HFFc6 (cell line): Measurements from ENCODE around the gene DIRAS1. TPM values are rescaled to one million over a fixed set of nuclear protein-coding genes. Genes with fewer than 3 reads are reported as not detected.

Experiments used
- DNase-seq: peaks from one replicate; pipeline ENCODE4 v3.0.0-alpha.2; 2018
- H3K27ac Mint-ChIP-seq: 2 replicates; pipeline ENCODE4 v1.8.0; 2020; ENCODE audit warnings: mild to moderate bottlenecking, mixed read lengths
- H3K27me3 Mint-ChIP-seq: 2 replicates; pipeline ENCODE4 v1.8.0; 2021; ENCODE audit warnings: mild to moderate bottlenecking, moderate library complexity, mixed read lengths; ENCODE audit not compliant: insufficient read depth
- H3K36me3 Mint-ChIP-seq: 2 replicates; pipeline ENCODE4 v1.8.0; 2021; ENCODE audit warnings: low read depth, mixed read lengths
- H3K4me1 Mint-ChIP-seq: 2 replicates; pipeline ENCODE4 v1.8.0; 2020; ENCODE audit warnings: low read depth, mixed read lengths
- H3K4me3 Mint-ChIP-seq: 2 replicates; pipeline ENCODE4 v1.8.0; 2020; ENCODE audit warnings: mild to moderate bottlenecking, moderate library complexity, mixed read lengths
- H3K9me3 Mint-ChIP-seq: 2 replicates; pipeline ENCODE4 v1.8.0; 2020; ENCODE audit warnings: mild to moderate bottlenecking, mixed read lengths
- CTCF ChIP-seq: fragments of 200-600 bp; sonication (generic); IDR thresholded peaks from 2 replicates; pipeline ENCODE4 v1.5.0; 2021; ENCODE audit warnings: antibody characterized with exemption, mild to moderate bottlenecking
- total RNA-seq, 6 experiments: library from RNA; stranded (reverse); fragmentation: NEBNext Ultra II Directional; extraction: Animal tissue kit (Norgen Biotek cat#: 25700); gene quantifications; 2 replicates in 1 of 6; 3 replicates in 5 of 6; pipeline ENCODE4 v1.2.3, GENCODE V29; 2021

DIRAS1 gene
- total RNA-seq, 6 experiments from 2014 or later = 10.6 to 21.6 (median 12.7) TPM

GRCh38 chr19:2754659-2755447 lies 33.7 kb upstream of the DIRAS1 start:
- H3K27ac Mint-ChIP-seq = no peak overlapping the region
- TF ChIP-seq CTCF = no peak
- 0 out of 2 replicates have a peak, but pooled peaks cover 14% of the 10 kb centered on the region for H3K36me3 Mint-ChIP-seq
- no peaks in the 10 kb centered on the region for H3K4me1 Mint-ChIP-seq
- no peaks in the 10 kb centered on the region for H3K9me3 Mint-ChIP-seq
- no peak for DNase-seq
- H3K4me3 Mint-ChIP-seq = no peak overlapping the region
- H3K27me3 Mint-ChIP-seq = no peaks in the 10 kb centered on the region; the same call in 1 of the 2 replicates

GRCh38 chr19:2751438-2751830 lies 30.3 kb upstream of the DIRAS1 start:
- H3K9me3 Mint-ChIP-seq = no peaks in the 10 kb centered on the region
- 0 out of 2 replicates have a peak, but pooled peaks cover 5% of the 10 kb centered on the region for H3K36me3 Mint-ChIP-seq
- H3K4me3 Mint-ChIP-seq = no peak overlapping the region
- H3K27me3 Mint-ChIP-seq = peaks cover 4% of the 10 kb centered on the region
- no peaks in the 10 kb centered on the region for H3K4me1 Mint-ChIP-seq
- H3K27ac Mint-ChIP-seq = no peak overlapping the region
- no peak for TF ChIP-seq CTCF
- DNase-seq = no peak

DNA sequence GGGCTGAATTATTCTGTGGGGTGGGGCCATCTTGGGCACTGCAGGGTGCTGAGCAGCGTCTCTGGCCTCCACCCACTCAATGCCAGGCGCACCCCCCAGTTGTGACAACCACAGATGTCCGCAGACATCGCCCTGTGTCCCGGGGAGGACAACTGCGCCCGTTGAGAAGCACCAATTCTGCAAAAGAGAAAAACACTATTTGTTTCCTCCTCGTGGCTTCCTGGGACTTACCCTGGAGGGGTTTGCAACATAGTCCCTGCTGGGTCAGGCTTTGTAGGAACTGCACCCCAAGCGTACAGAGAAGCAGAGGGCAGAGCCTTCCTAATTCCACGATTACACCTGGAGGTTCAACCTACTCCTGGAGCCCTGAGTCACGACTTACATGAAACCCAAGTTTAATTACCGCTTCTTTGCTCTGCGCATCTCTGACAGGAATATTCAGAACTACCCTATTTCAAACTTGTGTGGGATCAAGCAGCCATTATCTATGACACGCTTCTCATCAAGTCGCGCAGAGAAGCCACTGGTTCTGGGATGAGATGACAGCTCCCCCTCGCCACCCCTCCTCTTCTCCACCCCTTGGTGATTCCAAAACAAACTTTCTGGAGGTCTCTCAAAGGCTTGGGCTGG lies 29.8 kb upstream of the DIRAS1 start:
- H3K9me3 Mint-ChIP-seq = no peaks in the 10 kb centered on the region
- no peak overlapping the region for H3K4me3 Mint-ChIP-seq
- no peaks in the 10 kb centered on the region for H3K4me1 Mint-ChIP-seq

DNA sequence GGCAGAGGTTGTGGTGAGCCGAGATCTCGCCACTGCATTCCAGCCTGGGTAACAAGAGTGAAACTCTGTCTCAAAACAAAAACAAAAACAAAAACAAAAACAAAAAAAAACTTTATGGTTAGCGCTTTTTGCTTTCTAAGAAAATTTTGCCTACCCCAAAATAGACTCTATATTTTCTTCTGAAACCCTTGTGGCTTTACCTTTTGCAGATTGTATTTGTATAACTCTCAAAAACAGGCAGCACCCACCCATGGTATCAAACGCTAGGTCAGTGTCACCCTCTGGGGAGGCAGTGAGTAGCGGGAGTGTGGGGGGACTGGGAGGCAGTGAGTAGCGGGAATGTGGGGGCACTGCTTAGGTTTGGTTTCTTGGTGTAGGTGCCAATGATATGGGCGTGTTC lies 26.2 kb upstream of the DIRAS1 start:
- H3K27me3 Mint-ChIP-seq = peaks cover 4% of the 10 kb centered on the region
- no peak for DNase-seq
- H3K4me1 Mint-ChIP-seq = no peaks in the 10 kb centered on the region
- no peak overlapping the region for H3K27ac Mint-ChIP-seq
- no peaks in the 10 kb centered on the region for H3K9me3 Mint-ChIP-seq
- H3K36me3 Mint-ChIP-seq = no peaks in the 10 kb centered on the region
- H3K4me3 Mint-ChIP-seq = no peak overlapping the region
- TF ChIP-seq CTCF = no peak

More for the DNA sequence above, 29.8 kb upstream of the DIRAS1 start:
- Mint-ChIP-seq H3K36me3 (0 out of 2 replicates have a peak, but pooled peaks cover 5% of the 10 kb centered on the region), H3K27ac (no peak overlapping the region), H3K27me3 (peaks cover 4% of the 10 kb centered on the region)
- DNase-seq = no peak
- no peak for TF ChIP-seq CTCF

DNA sequence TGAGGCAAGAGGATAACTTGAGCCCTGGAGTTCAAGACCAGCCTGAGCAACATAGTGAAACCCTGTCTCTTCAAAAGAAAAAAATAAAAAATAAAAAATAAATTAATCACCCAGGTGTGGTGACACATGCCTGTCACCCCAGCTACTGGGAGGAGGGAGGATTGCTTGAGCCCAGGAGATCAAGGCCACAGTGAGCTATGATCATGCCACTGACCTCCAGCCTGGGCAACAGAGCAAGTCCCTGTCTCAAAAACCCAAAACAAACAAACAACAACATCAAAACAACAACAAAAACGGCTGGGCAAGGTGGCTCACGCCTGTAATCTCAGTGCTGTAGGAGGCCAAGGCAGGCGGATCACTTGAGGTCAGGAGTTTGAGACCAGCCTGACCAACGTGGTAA lies 22.9 kb upstream of the DIRAS1 start:
- no peak for TF ChIP-seq CTCF
- peaks cover 6% of the 10 kb centered on the region for H3K27me3 Mint-ChIP-seq
- no peak overlapping the region for H3K27ac Mint-ChIP-seq
- peaks cover 4% of the 10 kb centered on the region for H3K4me1 Mint-ChIP-seq
- H3K4me3 Mint-ChIP-seq = no peak overlapping the region
- H3K9me3 Mint-ChIP-seq = no peaks in the 10 kb centered on the region
- H3K36me3 Mint-ChIP-seq = no peaks in the 10 kb centered on the region
- no peak for DNase-seq
